OCI-LY7 (cell line): ENCODE measurements around the gene UBA7. TPM values are rescaled to one million over a fixed set of nuclear protein-coding genes. Genes with fewer than 3 reads are reported as not detected.

Source experiments
- BruUV-seq: library from RNA; stranded (reverse); fragments of 400-500 nt; replicated peaks from 2 replicates; lab custom pipeline; 2021; lab: Mats Ljungman, UMichigan
- CTCF ChIA-PET: fragments of 300-600 bp; sonication (Branson Sonifier 250); formaldehyde crosslinking; loops from one replicate; lab custom pipeline; 2022; ENCODE audit warnings: antibody characterized with exemption; ENCODE audit not compliant: unreplicated experiment; lab: Charles Lee
- POLR2A ChIA-PET: fragments of 300-600 bp; sonication (Branson Sonifier 250); formaldehyde crosslinking; loops from one replicate; lab custom pipeline; 2022; ENCODE audit warnings: antibody characterized with exemption; lab: Charles Lee
- DNase-seq: peaks from one replicate; pipeline ENCODE4 v3.0.0-alpha.2; 2015; ENCODE audit warnings: low spot score
- H2AFZ ChIP-seq: fragments of 200-600 bp; sonication (generic), shearing (Covaris generic); 2 replicates; pipeline ENCODE4 v1.6.1; 2014; ENCODE audit warnings: mild to moderate bottlenecking, antibody characterized with exemption, low read length, moderate library complexity
- H3K27ac ChIP-seq: fragments of 200-600 bp; sonication (generic); 2 replicates; pipeline ENCODE4 v1.5.1; 2014; ENCODE audit warnings: mixed run types, low read depth, mild to moderate bottlenecking, moderate library complexity, low read length, inconsistent platforms; ENCODE audit not compliant: poor library complexity, severe bottlenecking
- H3K36me3 ChIP-seq: fragments of 200-600 bp; sonication (generic); 2 replicates; pipeline ENCODE4 v1.6.1; 2014; ENCODE audit warnings: mild to moderate bottlenecking, antibody characterized with exemption, low read length, moderate library complexity, mixed read lengths; ENCODE audit not compliant: insufficient read depth
- H3K4me1 ChIP-seq: fragments of 200-600 bp; sonication (generic); 2 replicates; pipeline ENCODE4 v1.5.1; 2014; ENCODE audit warnings: mild to moderate bottlenecking, low read length; ENCODE audit not compliant: insufficient read depth, poor library complexity, severe bottlenecking
- H3K4me2 ChIP-seq: fragments of 200-600 bp; sonication (generic); 2 replicates; pipeline ENCODE4 v1.6.1; 2014; ENCODE audit warnings: mild to moderate bottlenecking, low read length
- H3K4me3 ChIP-seq: fragments of 200-600 bp; sonication (generic); 2 replicates; pipeline ENCODE4 v1.5.1; 2014; ENCODE audit warnings: mild to moderate bottlenecking, low read depth, low read length; ENCODE audit not compliant: poor library complexity, severe bottlenecking
- H3K79me2 ChIP-seq: fragments of 200-600 bp; sonication (generic); 2 replicates; pipeline ENCODE4 v1.6.1; 2016; ENCODE audit warnings: low read depth, mild to moderate bottlenecking, low read length, moderate library complexity, mixed read lengths; ENCODE audit not compliant: insufficient read depth
- H3K9me2 ChIP-seq: fragments of 200-600 bp; sonication (generic); 2 replicates; pipeline ENCODE4 v1.6.1; 2016; ENCODE audit warnings: mild to moderate bottlenecking, low read length, mixed read lengths; ENCODE audit not compliant: insufficient read depth
- H3K9me3 ChIP-seq: fragments of 200-600 bp; sonication (generic); 2 replicates; pipeline ENCODE4 v1.6.1; 2014; ENCODE audit warnings: mild to moderate bottlenecking, mixed run types, low read length, mixed read lengths
- H4K20me1 ChIP-seq: fragments of 200-600 bp; sonication (generic); 2 replicates; pipeline ENCODE4 v1.6.1; 2014; ENCODE audit warnings: mild to moderate bottlenecking, antibody characterized with exemption, low read length, moderate library complexity, mixed read lengths; ENCODE audit not compliant: insufficient read depth
- EZH2phosphoT487 ChIP-seq: fragments of 200-600 bp; sonication (generic); IDR thresholded peaks from 2 replicates; pipeline ENCODE4 v1.6.1; 2018; ENCODE audit warnings: low read depth, borderline replicate concordance, mild to moderate bottlenecking, mixed run types, antibody characterized with exemption, low read length, moderate library complexity, mixed read lengths
- intact Hi-C: fragments of 100-400 bp; cut with micrococcal nuclease; formaldehyde crosslinking; loops from one replicate; pipeline ENCODE4 v1.10.0; 2022; ENCODE audit not compliant: unreplicated experiment
- total RNA-seq, 2 experiments: library from RNA; depleted of rRNA in 1 of 2; stranded (reverse); fragments of >200 nt in 1 of 2; shearing (Covaris generic) in 1 of 2; gene quantifications; 2 replicates each; pipeline ENCODE4 v1.2.3, GENCODE V29; 2014 to 2022
- TF ChIP-seq, protein P1 (sequence below): fragments of 200-600 bp; sonication (generic); conservative IDR thresholded peaks from 2 replicates; pipeline ENCODE4 v1.5.1; 2014; ENCODE audit warnings: mild to moderate bottlenecking, antibody characterized with exemption, low read length, moderate library complexity, mixed read lengths

Gene UBA7
- total RNA-seq, 2 experiments from 2014 or later: 14.2 to 18.1 TPM

DNA sequence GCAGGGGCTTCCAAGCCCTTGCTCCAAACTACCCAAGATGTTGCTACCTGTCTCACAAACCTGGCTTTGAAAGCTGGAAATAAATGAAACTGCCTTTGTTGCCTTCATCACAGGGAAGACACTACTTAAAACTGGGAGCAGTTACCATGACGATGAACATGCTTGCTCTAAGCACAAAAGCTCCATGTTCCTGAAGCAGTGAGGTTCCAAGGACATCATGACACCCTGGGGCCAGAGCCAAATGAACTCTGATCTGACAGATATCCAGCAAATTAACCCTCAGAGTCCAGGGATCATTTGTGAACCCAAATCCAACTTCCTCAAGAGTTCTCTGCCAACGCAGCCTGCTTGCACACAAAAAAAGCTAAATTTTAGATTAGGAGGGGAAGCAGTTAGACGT lies 31.9 kb upstream of the UBA7 start:
- no peak overlapping the region for H3K4me2 ChIP-seq
- no peak overlapping the region for H3K27ac ChIP-seq
- H3K4me3 ChIP-seq: no peak overlapping the region
- POLR2A ChIA-PET: interaction anchor here (1.5 kb wide), 1 partner anchor 10 kb away, joined by 3 read pairs; no protein-coding TSS in a partner anchor
- peaks cover 4% of the 10 kb centered on the region; the same call in 1 of the 2 replicates for H3K79me2 ChIP-seq
- no peaks in the 10 kb centered on the region for H3K9me2 ChIP-seq
- CTCF ChIA-PET: interaction anchor here (1.1 kb wide), 1 partner anchor 42 kb away, joined by 3 read pairs; no protein-coding TSS in a partner anchor
- intact Hi-C loops: no loop called here
- no peak overlapping the region for H2AFZ ChIP-seq
- no peak for TF ChIP-seq EZH2phosphoT487
- TF ChIP-seq, protein P1, sequence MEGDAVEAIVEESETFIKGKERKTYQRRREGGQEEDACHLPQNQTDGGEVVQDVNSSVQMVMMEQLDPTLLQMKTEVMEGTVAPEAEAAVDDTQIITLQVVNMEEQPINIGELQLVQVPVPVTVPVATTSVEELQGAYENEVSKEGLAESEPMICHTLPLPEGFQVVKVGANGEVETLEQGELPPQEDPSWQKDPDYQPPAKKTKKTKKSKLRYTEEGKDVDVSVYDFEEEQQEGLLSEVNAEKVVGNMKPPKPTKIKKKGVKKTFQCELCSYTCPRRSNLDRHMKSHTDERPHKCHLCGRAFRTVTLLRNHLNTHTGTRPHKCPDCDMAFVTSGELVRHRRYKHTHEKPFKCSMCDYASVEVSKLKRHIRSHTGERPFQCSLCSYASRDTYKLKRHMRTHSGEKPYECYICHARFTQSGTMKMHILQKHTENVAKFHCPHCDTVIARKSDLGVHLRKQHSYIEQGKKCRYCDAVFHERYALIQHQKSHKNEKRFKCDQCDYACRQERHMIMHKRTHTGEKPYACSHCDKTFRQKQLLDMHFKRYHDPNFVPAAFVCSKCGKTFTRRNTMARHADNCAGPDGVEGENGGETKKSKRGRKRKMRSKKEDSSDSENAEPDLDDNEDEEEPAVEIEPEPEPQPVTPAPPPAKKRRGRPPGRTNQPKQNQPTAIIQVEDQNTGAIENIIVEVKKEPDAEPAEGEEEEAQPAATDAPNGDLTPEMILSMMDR: no peak
- H3K4me1 ChIP-seq: peaks cover 3% of the 10 kb centered on the region
- H3K36me3 ChIP-seq: peaks cover 75% of the 10 kb centered on the region
- H3K9me3 ChIP-seq: no peaks in the 10 kb centered on the region
- no peaks in the 10 kb centered on the region for H4K20me1 ChIP-seq
- BruUV-seq: TSS peak; percentile 11
- no peak for DNase-seq

DNA sequence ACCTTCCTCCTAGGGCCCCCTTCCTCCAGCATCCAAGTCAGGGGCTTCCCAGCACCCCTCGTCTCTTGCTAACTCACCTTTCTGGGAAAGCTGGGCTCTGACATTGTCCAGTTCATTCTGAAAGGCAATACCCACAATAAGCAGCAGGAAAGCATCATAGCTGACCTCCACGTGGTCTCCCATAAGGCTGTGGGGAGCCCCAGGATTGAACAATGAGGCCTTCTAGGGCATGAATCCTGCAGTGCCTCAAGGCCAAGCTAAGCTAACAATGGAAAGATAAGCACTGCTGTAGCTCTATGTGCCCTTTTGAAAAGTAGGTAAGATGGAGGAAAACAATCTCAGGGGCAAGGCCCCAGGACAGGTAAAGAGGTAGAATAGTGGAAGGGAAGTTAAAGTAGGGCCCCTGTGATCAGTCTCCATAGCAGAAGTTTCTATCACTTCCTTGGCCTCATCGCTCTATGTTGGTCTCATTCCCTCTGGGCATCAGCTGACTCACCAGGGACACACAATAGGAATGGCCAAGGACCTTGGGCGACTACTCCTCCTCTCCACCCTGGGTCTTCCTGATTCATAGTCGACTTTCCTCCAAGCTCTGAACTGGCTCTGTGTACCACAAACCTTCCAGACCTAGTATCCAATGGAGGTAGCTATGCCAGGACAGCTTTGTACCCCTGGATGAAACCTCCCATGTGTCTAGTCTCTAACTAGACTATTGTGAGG lies 30.9 kb upstream of the UBA7 start:
- POLR2A ChIA-PET: interaction anchor here (1.3 to 1.5 kb wide), 2 partner anchors 11 to 42 kb away, joined by 3 to 4 read pairs; no protein-coding TSS in a partner anchor
- H3K4me1 ChIP-seq: peaks cover 3% of the 10 kb centered on the region
- H3K79me2 ChIP-seq: peaks cover 4% of the 10 kb centered on the region; the same call in 1 of the 2 replicates
- no peaks in the 10 kb centered on the region for H4K20me1 ChIP-seq
- CTCF ChIA-PET: interaction anchor here (1.1 kb wide), 1 partner anchor 41 kb away, joined by 3 read pairs; no protein-coding TSS in a partner anchor
- no peaks in the 10 kb centered on the region for H3K9me2 ChIP-seq
- H3K9me3 ChIP-seq: no peaks in the 10 kb centered on the region
- peaks cover 79% of the 10 kb centered on the region for H3K36me3 ChIP-seq
- H2AFZ ChIP-seq: no peak overlapping the region
- no peak for TF ChIP-seq EZH2phosphoT487
- TF ChIP-seq, protein P1: no peak
- H3K4me2 ChIP-seq: no peak overlapping the region
- no peak overlapping the region for H3K4me3 ChIP-seq
- BruUV-seq: no TSS peak
- intact Hi-C loops: no loop called here
- no peak overlapping the region for H3K27ac ChIP-seq
- no peak for DNase-seq
